HEK293T (cell line): Measurements from ENCODE around the gene TTC16.

ENCODE experiments used
- BHLHE40 ChIP-seq: fragments of 450-650 bp; IDR thresholded peaks from 2 replicates; pipeline ENCODE4 v1.6.1; 2016; ENCODE audit warnings: mild to moderate bottlenecking, moderate library complexity, borderline replicate concordance
- CTBP1 ChIP-seq: fragments of 450-650 bp; IDR thresholded peaks from 2 replicates; pipeline ENCODE4 v1.6.1; 2016; ENCODE audit warnings: borderline replicate concordance
- ELF4 ChIP-seq: fragments of 450-650 bp; IDR thresholded peaks from 2 replicates; pipeline ENCODE4 v1.6.1; 2017; ENCODE audit warnings: antibody characterized with exemption
- FOXA1 ChIP-seq: fragments of 450-650 bp; IDR thresholded peaks from 2 replicates; pipeline ENCODE4 v1.6.1; 2016; ENCODE audit warnings: mild to moderate bottlenecking
- FOXK2 ChIP-seq: fragments of 450-650 bp; IDR thresholded peaks from 2 replicates; pipeline ENCODE4 v1.6.1; 2016; ENCODE audit warnings: mild to moderate bottlenecking
- HDGF ChIP-seq: fragments of 450-650 bp; IDR thresholded peaks from 2 replicates; pipeline ENCODE4 v1.6.1; 2017; ENCODE audit warnings: antibody characterized with exemption, borderline replicate concordance
- L3MBTL2 ChIP-seq: fragments of 450-650 bp; conservative IDR thresholded peaks from 2 replicates; pipeline ENCODE4 v1.6.1; 2016; ENCODE audit warnings: mild to moderate bottlenecking
- NFRKB ChIP-seq: fragments of 450-650 bp; IDR thresholded peaks from 2 replicates; pipeline ENCODE4 v1.6.1; 2016; ENCODE audit warnings: mild to moderate bottlenecking, moderate library complexity
- PKNOX1 ChIP-seq: fragments of 450-650 bp; IDR thresholded peaks from 2 replicates; pipeline ENCODE4 v1.6.1; 2016
- SP1 ChIP-seq: fragments of 450-650 bp; IDR thresholded peaks from 2 replicates; pipeline ENCODE4 v1.6.1; 2017
- SUZ12 ChIP-seq: fragments of 450-650 bp; IDR thresholded peaks from 2 replicates; pipeline ENCODE4 v1.6.1; 2016; ENCODE audit warnings: mild to moderate bottlenecking
- TARDBP ChIP-seq: fragments of 450-650 bp; IDR thresholded peaks from 2 replicates; pipeline ENCODE4 v1.6.1; 2016
- ZNF384 ChIP-seq: fragments of 450-650 bp; IDR thresholded peaks from 2 replicates; pipeline ENCODE4 v1.6.1; 2016

- no peak for TF ChIP-seq NFRKB
- TF ChIP-seq FOXA1 = no peak
- no peak for TF ChIP-seq HDGF
- TF ChIP-seq ZNF384 = no peak
- no peak for TF ChIP-seq L3MBTL2
- TF ChIP-seq PKNOX1 = no peak
- TF ChIP-seq SP1 = no peak
- TF ChIP-seq CTBP1 = no peak
- TF ChIP-seq TARDBP = no peak
- TF ChIP-seq ELF4 = no peak
- TF ChIP-seq FOXK2 = no peak
- TF ChIP-seq BHLHE40 = no peak
- no peak for TF ChIP-seq SUZ12
These were observed 6.3 kb downstream of the TTC16 start for GRCh38 chr9:127722055-127722745.
